Spleen (tissue), 7 donors: Measurements from ENCODE around the gene WDR82.

Experiments
- CTCF ChIP-seq, 11 experiments: fragments of 200-600 bp in 7 of 11; fragments of 450-650 bp in 4 of 11; sonication (generic) in 4 of 11; IDR thresholded peaks in 8 of 11; conservative IDR thresholded peaks in 3 of 11; 1 replicate in 7 of 11; 2 replicates in 4 of 11; pipeline versions ENCODE4 v1.4.0 to v1.8.0; 2016 to 2021; ENCODE audit warnings: antibody characterized with exemption in 11 of 11, inconsistent platforms in 4 of 11, mild to moderate bottlenecking in 1 of 11
- POLR2A ChIP-seq, 3 donors: fragments of 450-650 bp; IDR thresholded peaks; one replicate each; pipeline ENCODE4 v1.5.1; 2017; ENCODE audit warnings: antibody characterized with exemption in 3 of 3, mild to moderate bottlenecking in 1 of 3
- POLR2AphosphoS5 ChIP-seq, 3 donors: sonication (generic); formaldehyde crosslinking; IDR thresholded peaks; one replicate each; pipeline ENCODE4 v1.5.1; 2017; ENCODE audit warnings: antibody characterized with exemption in 3 of 3
- donor health status: DM: no; HTN: no; CAD: no; lungs with moderate emphysema.
- donor health status: DM: no; HTN: no; CAD: no.
- donor health status: DM: no; HTN: no; CAD: no.

- TF ChIP-seq CTCF (IDR thresholded peaks at IDR 0.05 in 8 of 11, conservative IDR thresholded peaks at IDR 0.05 in 3 of 11), result no peak
- no peak for TF ChIP-seq POLR2A (IDR thresholded peaks at IDR 0.05)
- no peak for TF ChIP-seq POLR2AphosphoS5 (IDR thresholded peaks at IDR 0.05)
These were observed 40.2 kb downstream of the WDR82 start for GRCh38 chr3:52238193-52238760.
